Uterus (tissue), 2 donors: ENCODE results near the gene GUCY2C.

Experiments used
- CTCF ChIP-seq, 4 experiments: fragments of 200-600 bp in 2 of 4; fragments of 450-650 bp in 2 of 4; sonication (generic) in 2 of 4; IDR thresholded peaks; one replicate each; pipeline ENCODE4 v1.5.1; 2016 to 2019; ENCODE audit warnings: antibody characterized with exemption in 4 of 4, mild to moderate bottlenecking in 2 of 4, moderate library complexity in 1 of 4
- POLR2A ChIP-seq, 2 donors: fragments of 450-650 bp; IDR thresholded peaks; one replicate each; pipeline ENCODE4 v1.6.1; 2016; ENCODE audit warnings: antibody characterized with exemption in 2 of 2, mild to moderate bottlenecking in 1 of 2, moderate library complexity in 1 of 2

GRCh38 chr12:14614704-14615121 is 81.7 kb downstream of the GUCY2C start:
- TF ChIP-seq CTCF (IDR thresholded peaks at IDR 0.05) (no peak), POLR2A (IDR thresholded peaks at IDR 0.05) (no peak)
